ENCODE results near the gene SPRED2. TPM values are rescaled to one million over a fixed set of nuclear protein-coding genes. Genes with fewer than 3 reads are reported as not detected.

The SPRED2 gene
- total RNA-seq, 4 donors from 2014 or later, result 8.1 to 15.1 (median 9.1) TPM

GRCh38 chr2:65368468-65368867 is 63.9 kb downstream of the SPRED2 start:
- H3K27me3 ChIP-seq, result no peaks in the 10 kb centered on the region
- no peaks in the 10 kb centered on the region for H3K9me3 ChIP-seq
- no peaks in the 10 kb centered on the region for H3K36me3 ChIP-seq
- no peak overlapping the region for H3K27ac ChIP-seq
- 100% methylated on average over 1 of the region's 1 CpG for WGBS, 2 donors
- H3K4me3 ChIP-seq, result no peak overlapping the region
- intact Hi-C loops (cut with DNase I), result no loop called here
- H3K4me1 ChIP-seq, result peaks cover 5 to 49% (median 22%) of the 10 kb centered on the region in 3 donors
- DNase-seq, result no peak
- TF ChIP-seq CTCF (IDR thresholded peaks at IDR 0.05) (no peak), POLR2A (IDR thresholded peaks at IDR 0.05) (no peak)

GRCh38 chr2:65367524-65367923 is 64.9 kb downstream of the SPRED2 start:
- Histone ChIP-seq H3K9me3 (no peaks in the 10 kb centered on the region), H3K27ac (peak overlapping the region; percentile 31 to 68 (median 54)), H3K4me1 (peaks cover 5 to 49% (median 22%) of the 10 kb centered on the region in 3 donors), H3K27me3 (no peaks in the 10 kb centered on the region), H3K4me3 (no peak overlapping the region), H3K36me3 (no peaks in the 10 kb centered on the region)
- no peak for DNase-seq
- WGBS, 2 donors, result 22 to 28% methylated on average over 4 of the region's 4 CpGs
- TF ChIP-seq POLR2A (IDR thresholded peaks at IDR 0.05) (no peak), CTCF (IDR thresholded peaks at IDR 0.05) (no peak)
- intact Hi-C loops (cut with DNase I), result no loop called here

- no peak for DNase-seq
- 18 to 19% methylated on average over 10 of the region's 10 CpGs for WGBS, 2 donors
- peak overlapping the region in 1 of 4 donors; percentile 31 for H3K4me3 ChIP-seq
Measured at GRCh38 chr2:65366595-65367125, 65.7 kb downstream of the SPRED2 start.

GRCh38 chr2:65364986-65365733 is 67.2 kb downstream of the SPRED2 start:
- 66 to 81% methylated on average over 2 of the region's 2 CpGs for WGBS, 2 donors
- H3K4me1 ChIP-seq, result peaks cover 5 to 38% (median 22%) of the 10 kb centered on the region in 3 donors
- no peak overlapping the region for H3K27ac ChIP-seq
- TF ChIP-seq CTCF (IDR thresholded peaks at IDR 0.05), result no peak
- TF ChIP-seq POLR2A (IDR thresholded peaks at IDR 0.05), result no peak
- H3K36me3 ChIP-seq, result no peaks in the 10 kb centered on the region
- no peaks in the 10 kb centered on the region for H3K9me3 ChIP-seq
- intact Hi-C loops (cut with DNase I), result no loop called here
- no peak for DNase-seq
- H3K4me3 ChIP-seq, result no peak overlapping the region
- no peaks in the 10 kb centered on the region for H3K27me3 ChIP-seq

More at GRCh38 chr2:65366595-65367125, 65.7 kb downstream of the SPRED2 start:
- Histone ChIP-seq H3K27ac (peak overlapping the region; percentile 54 to 68 (median 60)), H3K9me3 (no peaks in the 10 kb centered on the region), H3K27me3 (no peaks in the 10 kb centered on the region), H3K36me3 (no peaks in the 10 kb centered on the region), H3K4me1 (peaks cover 5 to 48% (median 22%) of the 10 kb centered on the region in 3 donors)
- no peak for TF ChIP-seq POLR2A (IDR thresholded peaks at IDR 0.05)
- no peak for TF ChIP-seq CTCF (IDR thresholded peaks at IDR 0.05)
- intact Hi-C loops (cut with DNase I), result no loop called here

GRCh38 chr2:65363879-65364666 is 68.3 kb downstream of the SPRED2 start:
- DNase-seq, result no peak
- no peaks in the 10 kb centered on the region for H3K27me3 ChIP-seq
- H3K4me1 ChIP-seq, result peaks cover 5 to 44% (median 22%) of the 10 kb centered on the region in 3 donors
- TF ChIP-seq CTCF (IDR thresholded peaks at IDR 0.05) (no peak), POLR2A (IDR thresholded peaks at IDR 0.05) (no peak)
- intact Hi-C loops (cut with DNase I), result no loop called here
- no peaks in the 10 kb centered on the region for H3K36me3 ChIP-seq
- no peaks in the 10 kb centered on the region for H3K9me3 ChIP-seq
- WGBS, 2 donors, result 79 to 86% methylated on average over 4 to 6 of the region's 6 CpGs
- H3K27ac ChIP-seq, result no peak overlapping the region
- H3K4me3 ChIP-seq, result no peak overlapping the region

Measured in esophagus squamous epithelium (tissue), 5 donors.